Activated naive CD4-positive, alpha-beta T cell treated with anti-CD3 and anti-CD28 coated beads, Interleukin-2, amount 50 U/mL, for 72 hours (primary cell): ENCODE results near the gene CDKN1A. TPM values are rescaled to one million over a fixed set of nuclear protein-coding genes. Genes with fewer than 3 reads are reported as not detected.

Experiments used
- ATAC-seq, 2 donors: fragments of 150-1000 bp; cut with Tn5 transposase; 2 replicates each; pipeline ENCODE4 v1.10.0; 2021; ENCODE audit warnings: mild to moderate bottlenecking in 2 of 2, moderate library complexity in 2 of 2
- DNase-seq, 2 donors: peaks; one replicate each; pipeline ENCODE4 v3.0.0; 2021 to 2022; ENCODE audit warnings: low spot score in 2 of 2
- H3K27ac Mint-ChIP-seq, 2 donors: one replicate each; pipeline ENCODE4 v1.8.0; 2022; ENCODE audit warnings: mild to moderate bottlenecking in 2 of 2, mixed read lengths in 2 of 2
- H3K36me3 Mint-ChIP-seq, 2 donors: one replicate each; pipeline ENCODE4 v1.8.0; 2022; ENCODE audit warnings: mixed read lengths in 2 of 2
- H3K9me3 Mint-ChIP-seq, 2 donors: one replicate each; pipeline ENCODE4 v1.8.0; 2022; ENCODE audit warnings: mixed read lengths in 2 of 2
- total RNA-seq, 2 donors: library from RNA; stranded (reverse); gene quantifications; one replicate each; pipeline ENCODE4 v1.2.3, GENCODE V29; 2022

The CDKN1A gene
- total RNA-seq, 2 donors from 2014 or later, result 43.3 to 146 TPM

- ATAC-seq (no peak), DNase-seq (no peak)
- Mint-ChIP-seq H3K9me3 (no peaks in the 10 kb centered on the region), H3K36me3 (peaks cover 24 to 40% of the 10 kb centered on the region in 2 donors), H3K27ac (peak overlapping the region in 1 of 2 donors; percentile 60)
Observed at GRCh38 chr6:36685166-36685924, 6.8 kb downstream of the CDKN1A start.

- ATAC-seq, result no peak
- Mint-ChIP-seq H3K36me3 (peaks cover 17 to 33% of the 10 kb centered on the region in 2 donors), H3K9me3 (no peaks in the 10 kb centered on the region), H3K27ac (peak overlapping the region in 1 of 2 donors; percentile 23)
- no peak for DNase-seq
Observed at GRCh38 chr6:36685926-36686667, 7.6 kb downstream of the CDKN1A start.

- DNase-seq, result no peak
- Mint-ChIP-seq H3K9me3 (no peaks in the 10 kb centered on the region), H3K36me3 (peaks cover 17 to 33% of the 10 kb centered on the region in 2 donors), H3K27ac (peak overlapping the region in 1 of 2 donors; percentile 23)
- no peak for ATAC-seq
Observed at GRCh38 chr6:36686668-36687513, 8.4 kb downstream of the CDKN1A start.

GRCh38 chr6:36688063-36688738 is 9.7 kb downstream of the CDKN1A start:
- ATAC-seq (no peak), DNase-seq (no peak)
- Mint-ChIP-seq H3K9me3 (no peaks in the 10 kb centered on the region), H3K27ac (no peak overlapping the region), H3K36me3 (peaks cover 12 to 27% of the 10 kb centered on the region in 2 donors)

GRCh38 chr6:36688739-36689075 is 10.2 kb downstream of the CDKN1A start:
- no peak for ATAC-seq
- Mint-ChIP-seq H3K27ac (no peak overlapping the region), H3K9me3 (no peaks in the 10 kb centered on the region), H3K36me3 (peaks cover 7 to 22% of the 10 kb centered on the region in 2 donors)
- no peak for DNase-seq

- ATAC-seq (peak in 1 of 2 donors; percentile 34), DNase-seq (no peak)
- no peaks in the 10 kb centered on the region for H3K9me3 Mint-ChIP-seq
- H3K36me3 Mint-ChIP-seq, result peaks cover 0 to 8% of the 10 kb centered on the region in 2 donors
- no peak overlapping the region for H3K27ac Mint-ChIP-seq
Observed at GRCh38 chr6:36691011-36691410, 12.5 kb downstream of the CDKN1A start.

- Mint-ChIP-seq H3K27ac (no peak overlapping the region), H3K9me3 (no peaks in the 10 kb centered on the region), H3K36me3 (peaks cover 0 to 2% of the 10 kb centered on the region in 2 donors)
- peak; percentile 11 to 14 for ATAC-seq
- no peak for DNase-seq
Observed at GRCh38 chr6:36691612-36692011, 13.1 kb downstream of the CDKN1A start.

GRCh38 chr6:36692220-36692619 is 13.7 kb downstream of the CDKN1A start:
- ATAC-seq (peak; percentile 37 to 49), DNase-seq (no peak)
- H3K27ac Mint-ChIP-seq, result no peak overlapping the region
- H3K9me3 Mint-ChIP-seq, result no peaks in the 10 kb centered on the region
- no peaks in the 10 kb centered on the region for H3K36me3 Mint-ChIP-seq

- Mint-ChIP-seq H3K27ac (peak overlapping the region in 1 of 2 donors; percentile 10), H3K36me3 (no peaks in the 10 kb centered on the region), H3K9me3 (no peaks in the 10 kb centered on the region)
- no peak for DNase-seq
- ATAC-seq, result no peak
Observed at GRCh38 chr6:36692861-36693702, 14.6 kb downstream of the CDKN1A start.

- H3K27ac Mint-ChIP-seq, result peak overlapping the region in 1 of 2 donors; percentile 24
Observed at GRCh38 chr6:36694616-36695015, 16.1 kb downstream of the CDKN1A start.

GRCh38 chr6:36695414-36695813 is 16.9 kb downstream of the CDKN1A start:
- ATAC-seq, result peak; percentile 87 to 89
- DNase-seq, result no peak
- Mint-ChIP-seq H3K9me3 (no peaks in the 10 kb centered on the region), H3K36me3 (no peaks in the 10 kb centered on the region), H3K27ac (peak overlapping the region; percentile 24 to 80)

More at GRCh38 chr6:36694616-36695015, 16.1 kb downstream of the CDKN1A start:
- Mint-ChIP-seq H3K9me3 (no peaks in the 10 kb centered on the region), H3K36me3 (no peaks in the 10 kb centered on the region)
- DNase-seq (no peak), ATAC-seq (no peak)

- H3K9me3 Mint-ChIP-seq, result no peaks in the 10 kb centered on the region
- peak within 1 kb of the TSS; percentile 3 to 19 for H3K27ac Mint-ChIP-seq
- ATAC-seq, result no peak
- H3K36me3 Mint-ChIP-seq, result no peaks in the 10 kb centered on the region
- DNase-seq, result peak in 1 of 2 donors; percentile 52
Observed at GRCh38 chr6:36697481-36697903, 19.0 kb downstream of the CDKN1A start, which contains the start of gene RAB44. RAB44 (plus strand) TSS chr6:36697826; CDS start chr6:36704236, 6,410 bp downstream.

- DNase-seq (no peak), ATAC-seq (no peak)
- Mint-ChIP-seq H3K27ac (peak overlapping the region in 1 of 2 donors; percentile 3), H3K9me3 (no peaks in the 10 kb centered on the region), H3K36me3 (no peaks in the 10 kb centered on the region)
Observed at GRCh38 chr6:36698196-36698595, 19.7 kb downstream of the CDKN1A start.

- Mint-ChIP-seq H3K9me3 (no peaks in the 10 kb centered on the region), H3K36me3 (no peaks in the 10 kb centered on the region), H3K27ac (no peak overlapping the region)
- DNase-seq (no peak), ATAC-seq (no peak)
Observed at GRCh38 chr6:36698871-36699271, 20.4 kb downstream of the CDKN1A start.

- Mint-ChIP-seq H3K9me3 (no peaks in the 10 kb centered on the region), H3K27ac (no peak overlapping the region), H3K36me3 (no peaks in the 10 kb centered on the region)
- DNase-seq, result no peak
- ATAC-seq, result no peak
Observed at GRCh38 chr6:36699348-36699747, 20.8 kb downstream of the CDKN1A start.
